Brain microvascular endothelial cell (primary cell): ENCODE data around the gene MAPKAPK2.

Source experiments
- DNase-seq: peaks from one replicate; pipeline ENCODE4 v3.0.0-alpha.2; 2020
- H3K27ac ChIP-seq: fragments of 250-450 bp; sonication (Bioruptor Pico); 2 replicates; pipeline ENCODE4 v1.5.1; 2020; ENCODE audit warnings: mild to moderate bottlenecking, moderate library complexity
- H3K27me3 ChIP-seq: fragments of 250-450 bp; sonication (Bioruptor Pico); replicated peaks from 2 replicates; pipeline ENCODE4 v1.5.1; 2020; ENCODE audit warnings: mild to moderate bottlenecking
- H3K36me3 ChIP-seq: fragments of 250-450 bp; sonication (Bioruptor Pico); replicated peaks from 2 replicates; pipeline ENCODE4 v1.5.1; 2020; ENCODE audit warnings: mild to moderate bottlenecking
- H3K4me3 ChIP-seq: 2 replicates; pipeline ENCODE4 v1.5.1; 2011; ENCODE audit warnings: low read depth, mild to moderate bottlenecking, control low read depth, low read length, moderate library complexity
- CTCF ChIP-seq: IDR thresholded peaks from 2 replicates; pipeline ENCODE4 v1.5.1; 2011; ENCODE audit warnings: low read depth, mild to moderate bottlenecking, moderate library complexity, low read length, control low read depth, inconsistent platforms; ENCODE audit errors: missing control alignments
- in situ Hi-C: cut with HindIII; loops from 2 replicates; pipeline ENCODE4 v1.10.0; 2017; ENCODE audit warnings: low sequenced_read_pairs, low pct_ligation_motif_present

Gene MAPKAPK2

DNA sequence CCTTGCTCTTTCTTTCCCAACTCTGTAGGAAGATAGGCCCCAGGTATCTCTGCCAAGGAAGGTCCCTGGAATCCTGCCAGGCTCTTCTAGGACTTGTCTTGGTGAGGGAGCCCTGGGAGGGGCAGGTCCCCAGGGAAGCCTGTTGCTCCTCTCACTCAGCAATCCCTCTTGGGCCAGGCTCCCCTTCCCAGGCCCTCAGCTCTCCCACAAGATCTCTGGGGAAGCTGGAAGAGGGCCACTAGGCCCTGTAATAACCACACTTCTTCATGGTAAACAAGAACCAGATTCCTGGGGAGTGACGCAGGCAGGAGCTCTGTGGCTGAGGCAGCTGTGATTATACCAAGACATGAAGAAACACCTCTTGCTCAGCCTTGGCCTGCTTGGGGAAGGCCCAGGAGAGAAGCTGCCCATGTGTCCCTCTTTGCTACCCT lies 9.9 kb upstream of the MAPKAPK2 start:
- H3K27ac ChIP-seq = peak overlapping the region; percentile 66
- no peak for TF ChIP-seq CTCF
- H3K27me3 ChIP-seq = no peaks in the 10 kb centered on the region
- H3K4me3 ChIP-seq = no peak overlapping the region
- peak; percentile 99 for DNase-seq
- H3K36me3 ChIP-seq = no peaks in the 10 kb centered on the region
- in situ Hi-C loops = no loop called here

- in situ Hi-C loops = no loop called here
- no peak for TF ChIP-seq CTCF
- H3K27me3 ChIP-seq = no peaks in the 10 kb centered on the region
These were observed 8.2 kb upstream of the MAPKAPK2 start for GRCh38 chr1:206676499-206676898.

GRCh38 chr1:206678490-206678889 lies 6.2 kb upstream of the MAPKAPK2 start:
- no peak for DNase-seq
- in situ Hi-C loops = no loop called here

More at GRCh38 chr1:206676499-206676898, 8.2 kb upstream of the MAPKAPK2 start:
- Histone ChIP-seq H3K27ac (no peak overlapping the region), H3K4me3 (no peak overlapping the region), H3K36me3 (no peaks in the 10 kb centered on the region)
- no peak for DNase-seq

DNA sequence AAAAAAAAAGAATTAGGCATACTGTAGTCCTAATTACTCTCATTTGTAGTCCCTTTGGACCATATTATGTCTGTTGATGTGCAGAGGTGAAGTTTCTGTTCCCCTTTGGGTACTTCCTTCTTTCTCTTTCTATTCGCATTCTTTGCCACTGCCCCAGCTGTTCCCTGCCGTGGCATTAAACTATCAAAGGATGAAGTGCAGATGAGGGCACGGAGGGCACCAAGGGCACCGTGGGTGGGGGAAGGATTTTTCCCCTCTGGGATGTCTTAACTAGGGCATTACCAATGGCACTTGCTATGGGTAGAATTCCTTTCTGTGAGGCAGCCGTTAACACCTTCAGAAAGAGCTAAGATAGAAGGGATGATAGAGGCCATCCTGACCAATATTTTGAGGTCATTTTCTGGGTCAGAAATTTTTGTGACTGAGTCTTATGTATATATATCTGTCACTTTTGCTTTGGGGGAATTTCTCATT lies 4.9 kb upstream of the MAPKAPK2 start:
- no peak for DNase-seq
- no peak for TF ChIP-seq CTCF
- H3K27ac ChIP-seq = no peak overlapping the region
- H3K4me3 ChIP-seq = no peak overlapping the region
- peaks cover 4% of the 10 kb centered on the region for H3K27me3 ChIP-seq
- in situ Hi-C loops = no loop called here
- H3K36me3 ChIP-seq = no peaks in the 10 kb centered on the region

More at GRCh38 chr1:206678490-206678889, 6.2 kb upstream of the MAPKAPK2 start:
- Histone ChIP-seq H3K27ac (no peak overlapping the region), H3K27me3 (no peaks in the 10 kb centered on the region), H3K4me3 (no peak overlapping the region), H3K36me3 (no peaks in the 10 kb centered on the region)
- TF ChIP-seq CTCF = no peak

DNA sequence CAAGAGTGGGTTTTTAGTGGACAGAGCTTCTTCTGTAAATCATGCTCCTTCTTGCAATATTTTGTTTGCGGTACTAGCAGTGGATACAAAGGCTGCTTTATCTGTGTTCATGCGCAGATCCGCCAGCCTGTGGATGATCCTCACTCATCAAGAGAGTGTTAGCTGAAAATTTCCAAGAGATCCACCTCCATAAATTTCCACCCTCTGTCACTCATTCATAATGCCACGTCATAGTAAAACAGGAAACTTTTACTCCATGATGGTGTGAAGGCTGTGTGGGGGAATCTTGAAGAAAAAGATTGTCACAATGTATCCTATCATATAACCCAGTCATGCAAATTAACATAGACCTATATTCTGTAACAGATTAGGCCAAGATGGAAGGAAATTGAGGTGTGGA lies 4.4 kb upstream of the MAPKAPK2 start:
- no peak for TF ChIP-seq CTCF
- in situ Hi-C loops = no loop called here
- Histone ChIP-seq H3K27ac (no peak overlapping the region), H3K36me3 (no peaks in the 10 kb centered on the region), H3K4me3 (no peak overlapping the region), H3K27me3 (peaks cover 4% of the 10 kb centered on the region)
- DNase-seq = no peak

- H3K4me3 ChIP-seq = no peak overlapping the region
- H3K27ac ChIP-seq = no peak overlapping the region
- TF ChIP-seq CTCF = no peak
- DNase-seq = no peak
- H3K36me3 ChIP-seq = no peaks in the 10 kb centered on the region
- peaks cover 4% of the 10 kb centered on the region for H3K27me3 ChIP-seq
- in situ Hi-C loops = no loop called here
These were observed 3.3 kb upstream of the MAPKAPK2 start for GRCh38 chr1:206681359-206681758.
